Endothelial cell (in vitro differentiated cells): Measurements from ENCODE around the gene NOC2L. TPM values are rescaled to one million over a fixed set of nuclear protein-coding genes. Genes with fewer than 3 reads are reported as not detected.

Experiments used
- DNase-seq: peaks from one replicate; pipeline ENCODE4 v3.0.0; 2021; ENCODE audit warnings: low spot score
- H3K27ac Mint-ChIP-seq: one replicate; pipeline ENCODE4 v1.8.0; 2021; ENCODE audit warnings: mixed read lengths, inconsistent platforms; ENCODE audit not compliant: unreplicated experiment
- H3K27me3 Mint-ChIP-seq: one replicate; pipeline ENCODE4 v1.8.0; 2021; ENCODE audit warnings: mild to moderate bottlenecking, moderate library complexity, mixed read lengths, inconsistent platforms; ENCODE audit not compliant: unreplicated experiment
- H3K36me3 Mint-ChIP-seq: one replicate; pipeline ENCODE4 v1.8.0; 2021; ENCODE audit warnings: mild to moderate bottlenecking, low read depth, mixed read lengths, inconsistent platforms; ENCODE audit not compliant: unreplicated experiment
- H3K4me1 Mint-ChIP-seq: one replicate; pipeline ENCODE4 v1.8.0; 2021; ENCODE audit warnings: mild to moderate bottlenecking, mixed read lengths, inconsistent platforms; ENCODE audit not compliant: unreplicated experiment
- H3K4me3 Mint-ChIP-seq: one replicate; pipeline ENCODE4 v1.8.0; 2021; ENCODE audit warnings: mild to moderate bottlenecking, mixed read lengths, inconsistent platforms; ENCODE audit not compliant: unreplicated experiment
- H3K9me3 Mint-ChIP-seq: one replicate; pipeline ENCODE4 v1.8.0; 2021; ENCODE audit warnings: mixed read lengths, inconsistent platforms; ENCODE audit not compliant: unreplicated experiment
- total RNA-seq: library from RNA; stranded (reverse); fragmentation: NEBNext Ultra II Directional; extraction: Animal tissue kit (Norgen Biotek cat#: 25700); gene quantifications from one replicate; pipeline ENCODE4 v1.2.1, GENCODE V29; 2021; ENCODE audit not compliant: unreplicated experiment
- TF ChIP-seq, protein P1 (sequence below): fragments of 200-600 bp; sonication (generic); IDR thresholded peaks from one replicate; pipeline ENCODE4 v1.5.0; 2021; ENCODE audit warnings: antibody characterized with exemption; ENCODE audit not compliant: unreplicated experiment

Gene NOC2L
- total RNA-seq, 1 donor from 2014 or later: 56.5 TPM

DNA sequence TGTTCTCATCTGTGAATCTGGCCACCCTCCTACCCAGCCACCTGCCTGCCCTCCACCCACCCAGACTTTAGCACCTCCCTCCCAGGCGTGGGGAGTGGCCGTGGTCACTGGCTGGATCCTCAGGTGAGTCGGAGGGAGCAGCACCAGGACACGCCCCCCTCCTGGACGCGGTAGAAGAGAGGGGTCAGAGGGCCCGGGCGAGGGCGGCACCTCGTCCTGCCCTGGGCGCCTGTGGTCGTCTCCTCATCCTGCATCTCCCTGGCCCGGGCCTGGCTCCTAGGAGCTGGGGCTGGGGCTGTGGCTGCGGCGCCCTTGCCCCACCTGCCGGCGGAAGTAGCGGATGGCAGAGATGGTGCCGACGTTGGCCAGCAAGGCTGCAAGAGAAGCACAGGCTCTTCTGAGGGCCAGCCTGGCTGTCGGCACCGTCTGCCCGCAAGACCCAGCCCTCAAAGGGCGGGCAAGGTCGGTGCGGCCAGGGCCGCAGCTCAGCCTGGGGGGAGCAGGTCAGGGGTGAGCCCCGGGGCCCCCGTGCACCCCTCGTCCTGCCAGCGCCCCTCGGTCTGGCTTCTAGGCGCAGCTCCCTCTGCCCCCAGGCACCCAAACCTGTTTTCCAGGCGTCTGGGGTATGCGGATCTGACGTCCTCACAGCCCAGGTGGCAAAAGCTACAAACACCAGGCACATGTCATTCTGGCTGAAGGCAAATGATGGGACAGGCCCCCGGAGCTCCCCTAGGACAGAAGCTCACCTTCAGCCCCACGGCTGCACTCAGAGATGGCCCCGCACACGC lies 17.0 kb upstream of the NOC2L start:
- H3K36me3 Mint-ChIP-seq: peaks cover 3% of the 10 kb centered on the region
- H3K27me3 Mint-ChIP-seq: peaks cover 18% of the 10 kb centered on the region
- peaks cover 3% of the 10 kb centered on the region for H3K4me1 Mint-ChIP-seq
- H3K9me3 Mint-ChIP-seq: no peaks in the 10 kb centered on the region
- H3K27ac Mint-ChIP-seq: no peak overlapping the region
- H3K4me3 Mint-ChIP-seq: no peak overlapping the region
- peak; percentile 44 for DNase-seq
- TF ChIP-seq, protein P1, sequence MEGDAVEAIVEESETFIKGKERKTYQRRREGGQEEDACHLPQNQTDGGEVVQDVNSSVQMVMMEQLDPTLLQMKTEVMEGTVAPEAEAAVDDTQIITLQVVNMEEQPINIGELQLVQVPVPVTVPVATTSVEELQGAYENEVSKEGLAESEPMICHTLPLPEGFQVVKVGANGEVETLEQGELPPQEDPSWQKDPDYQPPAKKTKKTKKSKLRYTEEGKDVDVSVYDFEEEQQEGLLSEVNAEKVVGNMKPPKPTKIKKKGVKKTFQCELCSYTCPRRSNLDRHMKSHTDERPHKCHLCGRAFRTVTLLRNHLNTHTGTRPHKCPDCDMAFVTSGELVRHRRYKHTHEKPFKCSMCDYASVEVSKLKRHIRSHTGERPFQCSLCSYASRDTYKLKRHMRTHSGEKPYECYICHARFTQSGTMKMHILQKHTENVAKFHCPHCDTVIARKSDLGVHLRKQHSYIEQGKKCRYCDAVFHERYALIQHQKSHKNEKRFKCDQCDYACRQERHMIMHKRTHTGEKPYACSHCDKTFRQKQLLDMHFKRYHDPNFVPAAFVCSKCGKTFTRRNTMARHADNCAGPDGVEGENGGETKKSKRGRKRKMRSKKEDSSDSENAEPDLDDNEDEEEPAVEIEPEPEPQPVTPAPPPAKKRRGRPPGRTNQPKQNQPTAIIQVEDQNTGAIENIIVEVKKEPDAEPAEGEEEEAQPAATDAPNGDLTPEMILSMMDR: no peak

DNA sequence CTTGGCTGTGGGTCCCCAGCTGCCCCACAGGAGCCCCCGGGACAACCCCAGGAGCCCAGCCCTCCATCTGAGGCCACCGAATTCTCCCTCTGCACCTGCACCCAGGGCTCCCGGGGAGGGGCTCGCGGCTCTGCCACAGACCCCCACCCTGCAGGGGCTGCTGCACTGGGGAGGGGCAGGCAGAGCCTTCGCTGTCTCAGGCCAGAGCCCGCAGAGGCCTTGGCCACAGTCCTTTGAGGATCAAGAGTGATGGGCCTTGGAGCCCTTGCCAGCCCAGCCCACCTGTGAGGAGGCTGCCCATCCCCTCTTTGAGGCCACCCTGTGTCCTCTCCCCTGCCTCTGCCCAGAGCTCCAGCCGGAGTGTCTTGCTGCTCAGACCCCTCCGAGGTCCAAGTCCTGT lies 16.3 kb upstream of the NOC2L start:
- H3K27me3 Mint-ChIP-seq: peaks cover 16% of the 10 kb centered on the region
- TF ChIP-seq, protein P1: no peak
- no peak for DNase-seq
- no peak overlapping the region for H3K4me3 Mint-ChIP-seq
- peaks cover 3% of the 10 kb centered on the region for H3K36me3 Mint-ChIP-seq
- H3K9me3 Mint-ChIP-seq: no peaks in the 10 kb centered on the region
- no peak overlapping the region for H3K27ac Mint-ChIP-seq
- peaks cover 3% of the 10 kb centered on the region for H3K4me1 Mint-ChIP-seq

DNA sequence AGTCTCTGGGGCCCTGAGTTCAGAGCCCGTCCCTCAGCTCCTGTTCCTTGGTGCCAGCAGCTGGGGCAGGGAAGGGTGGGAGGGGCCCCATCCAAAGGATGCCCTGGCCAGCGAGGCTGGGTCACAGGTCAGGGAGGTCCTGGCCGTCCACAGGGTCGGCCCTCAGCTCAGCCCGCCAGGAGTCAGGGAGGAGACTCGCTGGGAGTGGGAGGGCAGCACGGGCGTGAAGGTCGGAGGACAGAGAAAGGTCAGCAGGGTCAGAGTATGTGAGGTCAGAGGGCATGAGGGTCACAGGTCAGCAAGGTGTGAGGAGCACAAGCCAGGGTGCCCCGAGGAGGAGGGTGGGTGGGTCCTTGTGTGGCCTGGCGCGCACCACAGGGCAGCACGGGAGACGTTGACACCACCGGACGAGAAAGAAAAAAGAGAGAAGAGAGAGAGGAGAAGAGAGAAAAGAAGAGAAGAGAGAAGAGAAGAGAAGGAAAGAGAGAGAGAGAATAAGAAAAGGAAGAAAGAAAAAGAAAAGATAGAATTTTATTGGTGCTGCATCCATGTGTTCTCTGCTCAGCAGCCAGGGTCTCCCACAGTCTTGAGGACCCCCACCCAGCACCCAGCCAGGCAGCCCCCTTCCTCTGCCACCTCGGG lies 15.8 kb upstream of the NOC2L start:
- peaks cover 3% of the 10 kb centered on the region for H3K36me3 Mint-ChIP-seq
- DNase-seq: no peak
- no peak overlapping the region for H3K4me3 Mint-ChIP-seq
- no peaks in the 10 kb centered on the region for H3K9me3 Mint-ChIP-seq
- peaks cover 3% of the 10 kb centered on the region for H3K4me1 Mint-ChIP-seq
- no peak overlapping the region for H3K27ac Mint-ChIP-seq
- H3K27me3 Mint-ChIP-seq: peaks cover 14% of the 10 kb centered on the region
- TF ChIP-seq, protein P1: no peak

DNA sequence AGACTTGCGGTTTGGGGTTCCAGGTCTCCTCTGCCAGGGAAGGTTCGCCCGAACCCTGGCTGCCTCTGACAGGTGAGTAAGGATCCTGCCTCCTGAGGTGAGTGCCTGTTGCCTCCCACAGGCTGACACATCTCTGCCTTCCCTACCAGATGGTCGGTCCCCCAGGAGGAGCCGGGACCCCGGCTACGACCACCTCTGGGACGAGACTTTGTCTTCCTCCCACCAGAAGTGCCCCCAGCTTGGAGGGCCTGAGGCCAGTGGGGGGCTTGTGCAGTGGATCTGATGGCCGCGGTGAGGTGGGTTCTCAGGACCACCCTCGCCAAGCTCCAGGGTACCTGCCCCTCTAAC lies 15.2 kb upstream of the NOC2L start:
- Mint-ChIP-seq H3K36me3 (peaks cover 3% of the 10 kb centered on the region), H3K27ac (no peak overlapping the region), H3K9me3 (no peaks in the 10 kb centered on the region), H3K4me3 (no peak overlapping the region), H3K4me1 (peaks cover 3% of the 10 kb centered on the region), H3K27me3 (peaks cover 18% of the 10 kb centered on the region)
- TF ChIP-seq, protein P1: no peak
- DNase-seq: no peak
